H1 (cell line): ENCODE data around the gene FAM53A. TPM values are rescaled to one million over a fixed set of nuclear protein-coding genes. Genes with fewer than 3 reads are reported as not detected.

Experiments
- CTCF ChIA-PET: fragments of 300-600 bp; sonication (Branson Sonifier 250); formaldehyde crosslinking; loops from one replicate; lab custom pipeline; 2021; ENCODE audit not compliant: partially characterized antibody; lab: Charles Lee
- POLR2A ChIA-PET: fragments of 300-600 bp; sonication (Branson Sonifier 250); formaldehyde crosslinking; loops from one replicate; lab custom pipeline; 2021; ENCODE audit warnings: inconsistent platforms; ENCODE audit not compliant: partially characterized antibody; lab: Charles Lee
- DNase-seq, 2 experiments: peaks; one replicate each; pipeline versions ENCODE4 v3.0.0 to v3.0.0-alpha.2; 2010 to 2022; ENCODE audit warnings: low spot score in 2 of 2, low read depth in 1 of 2, mixed read lengths in 1 of 2
- FAIRE-seq: peaks from 2 replicates; lab custom pipeline; 2011; peaks lifted over from hg19 to GRCh38; lab: Jason Lieb, UNC
- H2AFZ ChIP-seq: 2 replicates; pipeline ENCODE4 v1.8.1; 2012; ENCODE audit warnings: low read length, inconsistent platforms
- H2AK5ac ChIP-seq: 2 replicates; pipeline ENCODE4 v1.6.1; 2013; ENCODE audit warnings: low read depth, low read length
- H2BK120ac ChIP-seq: replicated peaks from 2 replicates; pipeline ENCODE3; 2013; ENCODE audit warnings: low read depth, low read length, inconsistent platforms
- H2BK12ac ChIP-seq: 2 replicates; pipeline ENCODE4 v1.6.1; 2013; ENCODE audit warnings: low read depth, low read length
- H2BK15ac ChIP-seq: 2 replicates; pipeline ENCODE4 v1.6.1; 2013; ENCODE audit warnings: low read length
- H2BK20ac ChIP-seq: 2 replicates; pipeline ENCODE4 v1.6.1; 2013; ENCODE audit warnings: low read length
- H2BK5ac ChIP-seq: 2 replicates; pipeline ENCODE4 v1.6.1; 2013; ENCODE audit warnings: low read depth, low read length
- H3K14ac ChIP-seq: 2 replicates; pipeline ENCODE4 v1.6.1; 2013; ENCODE audit warnings: inconsistent platforms; ENCODE audit not compliant: insufficient read length
- H3K18ac ChIP-seq: 2 replicates; pipeline ENCODE4 v1.6.1; 2013; ENCODE audit warnings: low read length; ENCODE audit errors: extremely low read depth
- H3K23ac ChIP-seq: 2 replicates; pipeline ENCODE4 v1.6.1; 2013; ENCODE audit warnings: inconsistent platforms; ENCODE audit not compliant: insufficient read length
- H3K23me2 ChIP-seq: 2 replicates; pipeline ENCODE4 v1.6.1; 2013; ENCODE audit warnings: low read depth, low read length
- H3K27ac ChIP-seq: 2 replicates; pipeline ENCODE4 v1.6.1; 2011; ENCODE audit warnings: low read depth, low read length, inconsistent platforms
- H3K27me3 ChIP-seq, 4 experiments: replicated peaks in 1 of 4; 1 replicate in 1 of 4; 2 replicates in 3 of 4; pipeline versions ENCODE4 v1.6.1 to v1.8.1; 2011 to 2013; ENCODE audit warnings: low read length in 3 of 4, mild to moderate bottlenecking in 3 of 4, inconsistent platforms in 2 of 4, mixed read lengths in 2 of 4, moderate library complexity in 1 of 4; ENCODE audit not compliant: control insufficient read depth in 3 of 4, insufficient read depth in 3 of 4; ENCODE audit errors: extremely low read depth in 1 of 4
- H3K36me3 ChIP-seq, 4 experiments: 2 replicates each; pipeline versions ENCODE4 v1.6.1 to v1.8.1; 2011 to 2013; ENCODE audit warnings: mild to moderate bottlenecking in 4 of 4, low read length in 3 of 4, moderate library complexity in 2 of 4, control low read depth in 1 of 4, inconsistent platforms in 1 of 4; ENCODE audit not compliant: insufficient read depth in 4 of 4, control insufficient read depth in 2 of 4
- H3K4ac ChIP-seq: replicated peaks from 2 replicates; pipeline ENCODE3; 2013; ENCODE audit warnings: low read length, low read depth, mixed read lengths, inconsistent platforms; ENCODE audit not compliant: insufficient read length
- H3K4me1 ChIP-seq, 4 experiments: replicated peaks in 1 of 4; 1 replicate in 1 of 4; 2 replicates in 3 of 4; pipeline versions ENCODE4 v1.6.1 to v1.8.1; 2011 to 2013; ENCODE audit warnings: low read length in 3 of 4, inconsistent platforms in 2 of 4, mixed read lengths in 1 of 4; ENCODE audit not compliant: insufficient read depth in 4 of 4, control insufficient read depth in 3 of 4
- H3K4me2 ChIP-seq, 2 experiments: 2 replicates each; pipeline versions ENCODE4 v1.6.1 to v1.8.1; 2011 to 2013; ENCODE audit warnings: low read depth in 2 of 2, low read length in 2 of 2, control low read depth in 1 of 2, inconsistent platforms in 1 of 2, mild to moderate bottlenecking in 1 of 2; ENCODE audit not compliant: insufficient read depth in 1 of 2
- H3K4me3 ChIP-seq, 4 experiments: fragments of 200-600, 300-600 bp in 1 of 4; sonication (generic), shearing (Covaris generic), sonication (Bioruptor Twin) in 1 of 4; 2 replicates each; pipeline versions ENCODE4 v1.5.1 to v1.8.1; 2011 to 2016; ENCODE audit warnings: low read length in 4 of 4, low read depth in 3 of 4, control low read depth in 2 of 4, inconsistent platforms in 2 of 4, mild to moderate bottlenecking in 2 of 4, mixed read lengths in 1 of 4, moderate library complexity in 1 of 4; ENCODE audit not compliant: insufficient read depth in 2 of 4; ENCODE audit errors: extremely low read depth in 1 of 4
- H3K56ac ChIP-seq: replicated peaks from 2 replicates; pipeline ENCODE3; 2013; ENCODE audit warnings: low read depth, mild to moderate bottlenecking, mixed read lengths, low read length, inconsistent platforms; ENCODE audit not compliant: insufficient read length
- H3K79me1 ChIP-seq: 2 replicates; pipeline ENCODE4 v1.6.1; 2013; ENCODE audit warnings: low read depth, low read length, control low read depth
- H3K79me2 ChIP-seq, 2 experiments: 2 replicates each; pipeline versions ENCODE4 v1.6.1 to v1.8.1; 2012 to 2013; ENCODE audit warnings: low read length in 2 of 2, mild to moderate bottlenecking in 2 of 2, inconsistent platforms in 1 of 2; ENCODE audit not compliant: insufficient read depth in 2 of 2, control insufficient read depth in 1 of 2
- H3K9ac ChIP-seq, 4 experiments: replicated peaks in 1 of 4; 1 replicate in 1 of 4; 2 replicates in 3 of 4; pipeline versions ENCODE4 v1.6.1 to v1.8.1; 2011 to 2013; ENCODE audit warnings: low read depth in 3 of 4, low read length in 3 of 4, control low read depth in 2 of 4, mild to moderate bottlenecking in 2 of 4, moderate library complexity in 2 of 4, inconsistent platforms in 1 of 4; ENCODE audit errors: extremely low read depth in 1 of 4
- H3K9me3 ChIP-seq, 2 experiments: 2 replicates each; pipeline versions ENCODE4 v1.6.1 to v1.8.1; 2012 to 2013; ENCODE audit warnings: mild to moderate bottlenecking in 2 of 2, moderate library complexity in 2 of 2, control low read depth in 1 of 2, inconsistent platforms in 1 of 2, low read depth in 1 of 2, low read length in 1 of 2, mixed read lengths in 1 of 2; ENCODE audit not compliant: insufficient read depth in 2 of 2
- H4K20me1 ChIP-seq, 2 experiments: replicated peaks in 1 of 2; 2 replicates each; pipeline versions ENCODE3 to v1.8.1; 2011 to 2013; ENCODE audit warnings: inconsistent platforms in 2 of 2, low read length in 2 of 2, mild to moderate bottlenecking in 1 of 2; ENCODE audit not compliant: insufficient read depth in 2 of 2, control insufficient read depth in 1 of 2
- H4K5ac ChIP-seq: 2 replicates; pipeline ENCODE4 v1.6.1; 2013; ENCODE audit warnings: low read length, low read depth, mixed read lengths, inconsistent platforms; ENCODE audit not compliant: insufficient read length
- H4K8ac ChIP-seq: 2 replicates; pipeline ENCODE4 v1.8.0; 2013; ENCODE audit warnings: mild to moderate bottlenecking, moderate library complexity, low read length, inconsistent platforms; ENCODE audit not compliant: insufficient read depth; ENCODE audit errors: extremely low read depth
- H4K91ac ChIP-seq: replicated peaks from 2 replicates; pipeline ENCODE3; 2013; ENCODE audit warnings: low read length, mixed read lengths, inconsistent platforms; ENCODE audit not compliant: insufficient read length
- POU5F1 ChIP-seq: IDR thresholded peaks from 2 replicates; pipeline ENCODE4 v1.6.1; 2011; ENCODE audit warnings: low read depth, mild to moderate bottlenecking, low read length, moderate library complexity
- SP4 ChIP-seq: IDR thresholded peaks from 2 replicates; pipeline ENCODE4 v1.6.1; 2012; ENCODE audit warnings: low read length, inconsistent platforms
- WGBS, 2 experiments: shearing (Covaris generic) in 1 of 2; methylation state at CpG; one replicate each; pipeline versions ENCODE4 v1.1.6 to v1.1.7; 2013 to 2015; ENCODE audit warnings: low lambda C conversion rate in 2 of 2, mixed read lengths in 2 of 2, inconsistent platforms in 1 of 2, low coverage in 1 of 2, missing lambda C conversion rate in 1 of 2; ENCODE audit not compliant: insufficient replicate concordance in 2 of 2, insufficient coverage in 1 of 2, insufficient read length in 1 of 2; ENCODE audit errors: extremely low coverage in 1 of 2, missing lambda C conversion rate in 1 of 2; 5-methylcytosine and 5-hydroxymethylcytosine counted together
- polyA plus RNA-seq, 7 experiments: library from polyadenylated mRNA; depleted of rRNA in 3 of 7; stranded (reverse) in 5 of 7; unstranded in 2 of 7; fragments of >200 nt in 5 of 7; fragments of 200-250 nt in 2 of 7; gene quantifications; 1 replicate in 5 of 7; 2 replicates in 1 of 7; 4 replicates in 1 of 7; pipeline versions ENCODE4 v1.2.1 to v1.2.3, GENCODE V29; 2011 to 2013; ENCODE audit warnings: missing spikeins in 2 of 7, mixed read lengths in 2 of 7
- total RNA-seq: library from RNA; stranded (reverse); fragmentation: NEBNext Ultra II Directional; extraction: Animal tissue kit (Norgen Biotek cat#: 25700); gene quantifications from 2 replicates; pipeline ENCODE4 v1.2.1, GENCODE V29; 2021

The FAM53A gene
- total and polyA plus RNA-seq, 2 of the 8 experiments (the other 6 are each of a cell fraction or from before 2014, with no cell fraction given), result 1.9 to 2.0 TPM

DNA sequence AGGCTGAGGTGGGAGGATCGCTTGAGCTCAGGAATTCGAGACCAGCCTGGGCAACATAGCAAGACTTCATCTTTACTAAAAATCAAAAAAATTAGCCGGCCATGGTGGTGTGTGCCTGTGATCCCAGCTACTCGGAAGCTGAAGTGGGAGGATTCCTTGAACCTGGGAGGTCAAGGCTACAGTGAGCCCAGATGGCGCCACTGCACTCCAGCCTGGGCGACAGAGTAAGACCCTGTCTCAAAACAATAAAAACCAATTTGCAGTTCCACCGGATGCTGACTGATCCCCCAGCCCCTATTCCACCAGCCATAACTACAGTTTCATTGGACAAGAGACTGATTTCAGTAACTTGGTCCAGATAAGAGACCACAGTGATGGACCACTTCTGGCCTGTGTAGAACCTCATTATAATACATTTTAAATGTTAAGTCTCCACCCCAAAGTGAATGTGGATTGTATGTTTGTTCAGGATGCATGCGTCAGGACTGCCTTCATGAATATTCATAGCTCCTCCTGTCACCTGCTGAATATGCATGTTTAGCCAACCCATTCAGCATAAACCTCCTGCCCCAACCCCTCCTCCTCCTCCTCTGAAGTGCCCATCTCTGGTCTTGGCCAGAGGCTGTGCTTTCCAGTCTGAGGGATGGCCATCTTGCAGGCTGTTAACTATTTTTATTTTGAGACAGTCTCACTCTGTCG lies 30.3 kb upstream of the FAM53A start:
- no peak for FAIRE-seq
- POLR2A ChIA-PET, result interaction anchor here (0.8 to 7.9 kb wide), 3 partner anchors 8 to 25 kb away, joined by 3 to 100 read pairs (median 3); partner anchors contain the start of genes TACC3 and TMEM129
- peak; percentile 45; the same call in 1 of the 2 replicates for TF ChIP-seq POU5F1
- TF ChIP-seq SP4, result no peak

More for the DNA sequence above, 30.3 kb upstream of the FAM53A start:
- no peaks in the 10 kb centered on the region for H3K27me3 ChIP-seq
- peaks cover 9 to 23% of the 10 kb centered on the region in 2 experiments for H3K79me2 ChIP-seq
- H2BK15ac ChIP-seq, result no peak overlapping the region
- no peak overlapping the region for H2AFZ ChIP-seq
- H2AK5ac ChIP-seq, result no peak overlapping the region
- no peak overlapping the region for H3K9ac ChIP-seq
- H3K18ac ChIP-seq, result no peak overlapping the region
- no peak overlapping the region for H3K56ac ChIP-seq
- H3K23me2 ChIP-seq, result peaks cover 12% of the 10 kb centered on the region; the same call in 1 of the 2 replicates
- H3K14ac ChIP-seq, result no peak overlapping the region
- peaks cover 0 to 12% (median 3%) of the 10 kb centered on the region in 4 experiments; a peak in 4 of 7 replicates for H3K4me1 ChIP-seq
- no peak overlapping the region for H4K8ac ChIP-seq
- H3K36me3 ChIP-seq, result peaks cover 3 to 10% (median 7%) of the 10 kb centered on the region in 4 experiments; a peak in 7 of 8 replicates
- no peak for DNase-seq
- no peak overlapping the region for H3K23ac ChIP-seq
- no peak overlapping the region for H2BK5ac ChIP-seq
- no peak overlapping the region for H3K27ac ChIP-seq
- H3K4me3 ChIP-seq, result no peak overlapping the region
- peaks cover 14% of the 10 kb centered on the region for H3K79me1 ChIP-seq
- no peak overlapping the region for H4K5ac ChIP-seq
- no peak overlapping the region for H4K91ac ChIP-seq
- no peak overlapping the region for H2BK20ac ChIP-seq
- H3K4ac ChIP-seq, result no peak overlapping the region
- no peak overlapping the region for H2BK120ac ChIP-seq
- H3K9me3 ChIP-seq, result no peaks in the 10 kb centered on the region
- no peak overlapping the region for H2BK12ac ChIP-seq
- H3K4me2 ChIP-seq, result no peak overlapping the region; a peak in 1 of 4 replicates
- peaks cover 3 to 28% of the 10 kb centered on the region in 2 experiments for H4K20me1 ChIP-seq
- CTCF ChIA-PET, result interaction anchor here (0.6 to 3.0 kb wide), 5 partner anchors 13 to 56 kb away, joined by 3 to 13 read pairs (median 5); no protein-coding TSS in a partner anchor
- 86% methylated on average over 9 of the region's 9 CpGs; no CpG with 5 or more reads in 1 of the 2 experiments for WGBS, 2 experiments
